GM23248 (cell line): ENCODE data around the gene PEX14.

Experiments
- EZH2 ChIP-seq: fragments of 200-600 bp; sonication (generic); IDR thresholded peaks from 2 replicates; pipeline ENCODE4 v1.6.1; 2018; ENCODE audit warnings: antibody characterized with exemption, mild to moderate bottlenecking; ENCODE audit not compliant: insufficient read depth, poor library complexity, severe bottlenecking
- EZH2phosphoT487 ChIP-seq: fragments of 200-600 bp; sonication (generic); IDR thresholded peaks from 2 replicates; pipeline ENCODE4 v1.6.1; 2018; ENCODE audit warnings: antibody characterized with exemption, moderate library complexity, mild to moderate bottlenecking, low read depth; ENCODE audit not compliant: insufficient read depth

- TF ChIP-seq EZH2 (no peak), EZH2phosphoT487 (no peak)
Observed at GRCh38 chr1:10634075-10634427, 159.3 kb downstream of the PEX14 start.
